ENCODE data around the gene PNPLA3.

Gene PNPLA3

GRCh38 chr22:43988960-43989359 is 65.4 kb downstream of the PNPLA3 start:
- no peak for DNase-seq (ENCODE audit: extremely low read depth, low read depth)
- TF ChIP-seq CTCF (IDR thresholded peaks at IDR 0.05; ENCODE audit: low read depth, low read length): no peak

GRCh38 chr22:43990044-43990443 is 66.4 kb downstream of the PNPLA3 start:
- DNase-seq (ENCODE audit: extremely low read depth, low read depth): no peak
- no peak for TF ChIP-seq CTCF (IDR thresholded peaks at IDR 0.05; ENCODE audit: low read depth, low read length)

GRCh38 chr22:43991316-43992020 is 67.9 kb downstream of the PNPLA3 start:
- DNase-seq (ENCODE audit: extremely low read depth, low read depth): no peak
- no peak for TF ChIP-seq CTCF (IDR thresholded peaks at IDR 0.05; ENCODE audit: low read depth, low read length)

GRCh38 chr22:43992331-43992821 is 68.8 kb downstream of the PNPLA3 start:
- DNase-seq (ENCODE audit: extremely low read depth, low read depth): no peak
- no peak for TF ChIP-seq CTCF (IDR thresholded peaks at IDR 0.05; ENCODE audit: low read depth, low read length)

GRCh38 chr22:43993072-43993760 is 69.6 kb downstream of the PNPLA3 start:
- TF ChIP-seq CTCF (IDR thresholded peaks at IDR 0.05; ENCODE audit: low read depth, low read length): peak; percentile 97
- peak; percentile 12 for DNase-seq (ENCODE audit: extremely low read depth, low read depth)

- DNase-seq (ENCODE audit: extremely low read depth, low read depth): no peak
- no peak for TF ChIP-seq CTCF (IDR thresholded peaks at IDR 0.05; ENCODE audit: low read depth, low read length)
These were observed 70.4 kb downstream of the PNPLA3 start for GRCh38 chr22:43994006-43994405.

GRCh38 chr22:43994416-43994815 is 70.8 kb downstream of the PNPLA3 start:
- DNase-seq (ENCODE audit: extremely low read depth, low read depth): no peak
- TF ChIP-seq CTCF (IDR thresholded peaks at IDR 0.05; ENCODE audit: low read depth, low read length): no peak
